ENCODE data around the gene UNC5C.

UNC5C gene

DNA sequence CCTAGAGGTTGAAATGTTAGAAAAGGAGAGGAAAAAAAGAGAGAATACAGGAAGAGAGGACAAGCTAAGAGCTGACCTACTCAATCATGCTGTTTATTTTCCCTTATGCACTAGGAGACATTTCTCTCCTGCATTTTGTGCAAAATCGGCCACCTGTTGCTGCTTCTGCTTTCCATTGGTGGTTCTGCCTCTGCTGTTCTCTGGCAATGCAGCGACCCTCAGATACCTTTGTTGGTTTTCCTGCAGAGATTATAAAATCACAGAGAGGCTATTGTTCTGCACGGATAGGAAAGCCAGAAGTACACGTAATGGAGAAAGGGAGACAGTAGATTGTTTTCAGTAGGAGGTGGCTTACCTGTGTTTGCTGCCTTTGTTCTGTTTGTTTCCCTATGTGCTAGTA, 108.9 kb downstream of the UNC5C start:
- Histone ChIP-seq H3K4me3 (ENCODE audit: low read depth, low read length) (no peak overlapping the region), H3K36me3 (ENCODE audit: control insufficient read depth in 2 of 2, insufficient read depth in 1 of 2, low read length in 2 of 2) (no peaks in the 10 kb centered on the region), H3K4me1 (ENCODE audit: control insufficient read depth, insufficient read depth, low read length) (no peaks in the 10 kb centered on the region), H3K27ac (ENCODE audit: extremely low read depth, low read depth, low read length) (no peak overlapping the region), H3K9me3 (ENCODE audit: control insufficient read depth, insufficient read depth, low read depth, low read length) (no peaks in the 10 kb centered on the region)
- CTCF ChIA-PET: no interaction called here
- POLR2A ChIA-PET: no interaction called here
- TF ChIP-seq, protein P1, sequence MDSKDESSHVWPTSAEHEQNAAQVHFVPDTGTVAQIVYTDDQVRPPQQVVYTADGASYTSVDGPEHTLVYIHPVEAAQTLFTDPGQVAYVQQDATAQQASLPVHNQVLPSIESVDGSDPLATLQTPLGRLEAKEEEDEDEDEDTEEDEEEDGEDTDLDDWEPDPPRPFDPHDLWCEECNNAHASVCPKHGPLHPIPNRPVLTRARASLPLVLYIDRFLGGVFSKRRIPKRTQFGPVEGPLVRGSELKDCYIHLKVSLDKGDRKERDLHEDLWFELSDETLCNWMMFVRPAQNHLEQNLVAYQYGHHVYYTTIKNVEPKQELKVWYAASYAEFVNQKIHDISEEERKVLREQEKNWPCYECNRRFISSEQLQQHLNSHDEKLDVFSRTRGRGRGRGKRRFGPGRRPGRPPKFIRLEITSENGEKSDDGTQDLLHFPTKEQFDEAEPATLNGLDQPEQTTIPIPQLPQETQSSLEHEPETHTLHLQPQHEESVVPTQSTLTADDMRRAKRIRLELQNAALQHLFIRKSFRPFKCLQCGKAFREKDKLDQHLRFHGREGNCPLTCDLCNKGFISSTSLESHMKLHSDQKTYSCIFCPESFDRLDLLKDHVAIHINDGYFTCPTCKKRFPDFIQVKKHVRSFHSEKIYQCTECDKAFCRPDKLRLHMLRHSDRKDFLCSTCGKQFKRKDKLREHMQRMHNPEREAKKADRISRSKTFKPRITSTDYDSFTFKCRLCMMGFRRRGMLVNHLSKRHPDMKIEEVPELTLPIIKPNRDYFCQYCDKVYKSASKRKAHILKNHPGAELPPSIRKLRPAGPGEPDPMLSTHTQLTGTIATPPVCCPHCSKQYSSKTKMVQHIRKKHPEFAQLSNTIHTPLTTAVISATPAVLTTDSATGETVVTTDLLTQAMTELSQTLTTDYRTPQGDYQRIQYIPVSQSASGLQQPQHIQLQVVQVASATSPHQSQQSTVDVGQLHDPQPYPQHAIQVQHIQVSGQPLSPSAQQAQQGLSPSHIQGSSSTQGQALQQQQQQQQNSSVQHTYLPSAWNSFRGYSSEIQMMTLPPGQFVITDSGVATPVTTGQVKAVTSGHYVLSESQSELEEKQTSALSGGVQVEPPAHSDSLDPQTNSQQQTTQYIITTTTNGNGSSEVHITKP (tag by site-specific recombination; IDR thresholded peaks at IDR 0.05): no peak
- TF ChIP-seq SCRT2 (tag by site-specific recombination; IDR thresholded peaks at IDR 0.05) (peak; percentile 93), ZNF776 (tag by site-specific recombination; IDR thresholded peaks at IDR 0.05; ENCODE audit: borderline replicate concordance) (no peak), ZNF140 (tag by site-specific recombination; IDR thresholded peaks at IDR 0.05) (no peak), SCRT1 (tag by site-specific recombination; IDR thresholded peaks at IDR 0.05; ENCODE audit: borderline replicate concordance) (peak; percentile 58; the same call in 1 of the 2 replicates), ZNF121 (tag by site-specific recombination; IDR thresholded peaks at IDR 0.05) (no peak), ZNF610 (tag by site-specific recombination; IDR thresholded peaks at IDR 0.05; ENCODE audit: borderline replicate concordance) (no peak), ZNF174 (tag by site-specific recombination; IDR thresholded peaks at IDR 0.05) (no peak)
- TF ChIP-seq, protein P2, sequence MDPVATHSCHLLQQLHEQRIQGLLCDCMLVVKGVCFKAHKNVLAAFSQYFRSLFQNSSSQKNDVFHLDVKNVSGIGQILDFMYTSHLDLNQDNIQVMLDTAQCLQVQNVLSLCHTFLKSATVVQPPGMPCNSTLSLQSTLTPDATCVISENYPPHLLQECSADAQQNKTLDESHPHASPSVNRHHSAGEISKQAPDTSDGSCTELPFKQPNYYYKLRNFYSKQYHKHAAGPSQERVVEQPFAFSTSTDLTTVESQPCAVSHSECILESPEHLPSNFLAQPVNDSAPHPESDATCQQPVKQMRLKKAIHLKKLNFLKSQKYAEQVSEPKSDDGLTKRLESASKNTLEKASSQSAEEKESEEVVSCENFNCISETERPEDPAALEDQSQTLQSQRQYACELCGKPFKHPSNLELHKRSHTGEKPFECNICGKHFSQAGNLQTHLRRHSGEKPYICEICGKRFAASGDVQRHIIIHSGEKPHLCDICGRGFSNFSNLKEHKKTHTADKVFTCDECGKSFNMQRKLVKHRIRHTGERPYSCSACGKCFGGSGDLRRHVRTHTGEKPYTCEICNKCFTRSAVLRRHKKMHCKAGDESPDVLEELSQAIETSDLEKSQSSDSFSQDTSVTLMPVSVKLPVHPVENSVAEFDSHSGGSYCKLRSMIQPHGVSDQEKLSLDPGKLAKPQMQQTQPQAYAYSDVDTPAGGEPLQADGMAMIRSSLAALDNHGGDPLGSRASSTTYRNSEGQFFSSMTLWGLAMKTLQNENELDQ (tag by site-specific recombination; IDR thresholded peaks at IDR 0.05; ENCODE audit: low read depth): no peak

DNA sequence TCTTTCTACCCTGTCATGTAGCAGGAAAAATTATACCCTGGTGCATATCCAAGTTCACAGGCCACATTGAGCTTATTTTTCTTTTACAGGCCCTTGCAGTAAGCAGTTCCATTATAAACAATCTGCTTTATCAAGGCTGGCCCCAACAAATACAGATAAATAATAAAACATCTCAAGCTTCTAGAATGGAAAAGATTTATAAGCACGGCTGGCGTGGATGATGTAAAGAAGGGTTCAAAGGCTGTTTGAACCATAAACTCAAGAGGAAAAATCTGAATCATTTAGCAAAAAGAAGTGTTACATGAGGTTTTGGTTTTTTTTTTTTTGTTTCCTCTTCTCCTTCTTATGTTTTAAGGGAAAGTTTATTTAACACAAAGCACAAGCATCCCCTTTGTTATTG, 109.7 kb downstream of the UNC5C start:
- CTCF ChIA-PET: no interaction called here
- Histone ChIP-seq H3K9me3 (ENCODE audit: control insufficient read depth, insufficient read depth, low read depth, low read length) (no peaks in the 10 kb centered on the region), H3K4me3 (ENCODE audit: low read depth, low read length) (no peak overlapping the region), H3K27ac (ENCODE audit: extremely low read depth, low read depth, low read length) (no peak overlapping the region), H3K36me3 (ENCODE audit: control insufficient read depth in 2 of 2, insufficient read depth in 1 of 2, low read length in 2 of 2) (no peaks in the 10 kb centered on the region), H3K4me1 (ENCODE audit: control insufficient read depth, insufficient read depth, low read length) (no peaks in the 10 kb centered on the region)
- POLR2A ChIA-PET: no interaction called here
- TF ChIP-seq ZNF292 (tag by site-specific recombination; IDR thresholded peaks at IDR 0.05; ENCODE audit: borderline replicate concordance, low read depth) (no peak), ZNF785 (tag by site-specific recombination; IDR thresholded peaks at IDR 0.05) (no peak), ZFP41 (tag by site-specific recombination; IDR thresholded peaks at IDR 0.05; ENCODE audit: borderline replicate concordance) (no peak), GLIS1 (tag by site-specific recombination; IDR thresholded peaks at IDR 0.05) (no peak), HOXD13 (CRISPR knock-in tag; IDR thresholded peaks at IDR 0.05; ENCODE audit: borderline replicate concordance) (no peak), ZNF600 (tag by site-specific recombination; IDR thresholded peaks at IDR 0.05) (no peak), ZNF350 (tag by site-specific recombination; IDR thresholded peaks at IDR 0.05) (no peak), ZNF311 (tag by site-specific recombination; IDR thresholded peaks at IDR 0.05; ENCODE audit: borderline replicate concordance) (no peak)
- TF ChIP-seq, protein P3, sequence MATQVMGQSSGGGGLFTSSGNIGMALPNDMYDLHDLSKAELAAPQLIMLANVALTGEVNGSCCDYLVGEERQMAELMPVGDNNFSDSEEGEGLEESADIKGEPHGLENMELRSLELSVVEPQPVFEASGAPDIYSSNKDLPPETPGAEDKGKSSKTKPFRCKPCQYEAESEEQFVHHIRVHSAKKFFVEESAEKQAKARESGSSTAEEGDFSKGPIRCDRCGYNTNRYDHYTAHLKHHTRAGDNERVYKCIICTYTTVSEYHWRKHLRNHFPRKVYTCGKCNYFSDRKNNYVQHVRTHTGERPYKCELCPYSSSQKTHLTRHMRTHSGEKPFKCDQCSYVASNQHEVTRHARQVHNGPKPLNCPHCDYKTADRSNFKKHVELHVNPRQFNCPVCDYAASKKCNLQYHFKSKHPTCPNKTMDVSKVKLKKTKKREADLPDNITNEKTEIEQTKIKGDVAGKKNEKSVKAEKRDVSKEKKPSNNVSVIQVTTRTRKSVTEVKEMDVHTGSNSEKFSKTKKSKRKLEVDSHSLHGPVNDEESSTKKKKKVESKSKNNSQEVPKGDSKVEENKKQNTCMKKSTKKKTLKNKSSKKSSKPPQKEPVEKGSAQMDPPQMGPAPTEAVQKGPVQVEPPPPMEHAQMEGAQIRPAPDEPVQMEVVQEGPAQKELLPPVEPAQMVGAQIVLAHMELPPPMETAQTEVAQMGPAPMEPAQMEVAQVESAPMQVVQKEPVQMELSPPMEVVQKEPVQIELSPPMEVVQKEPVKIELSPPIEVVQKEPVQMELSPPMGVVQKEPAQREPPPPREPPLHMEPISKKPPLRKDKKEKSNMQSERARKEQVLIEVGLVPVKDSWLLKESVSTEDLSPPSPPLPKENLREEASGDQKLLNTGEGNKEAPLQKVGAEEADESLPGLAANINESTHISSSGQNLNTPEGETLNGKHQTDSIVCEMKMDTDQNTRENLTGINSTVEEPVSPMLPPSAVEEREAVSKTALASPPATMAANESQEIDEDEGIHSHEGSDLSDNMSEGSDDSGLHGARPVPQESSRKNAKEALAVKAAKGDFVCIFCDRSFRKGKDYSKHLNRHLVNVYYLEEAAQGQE (tag by site-specific recombination; IDR thresholded peaks at IDR 0.05): no peak
- TF ChIP-seq, protein P4, sequence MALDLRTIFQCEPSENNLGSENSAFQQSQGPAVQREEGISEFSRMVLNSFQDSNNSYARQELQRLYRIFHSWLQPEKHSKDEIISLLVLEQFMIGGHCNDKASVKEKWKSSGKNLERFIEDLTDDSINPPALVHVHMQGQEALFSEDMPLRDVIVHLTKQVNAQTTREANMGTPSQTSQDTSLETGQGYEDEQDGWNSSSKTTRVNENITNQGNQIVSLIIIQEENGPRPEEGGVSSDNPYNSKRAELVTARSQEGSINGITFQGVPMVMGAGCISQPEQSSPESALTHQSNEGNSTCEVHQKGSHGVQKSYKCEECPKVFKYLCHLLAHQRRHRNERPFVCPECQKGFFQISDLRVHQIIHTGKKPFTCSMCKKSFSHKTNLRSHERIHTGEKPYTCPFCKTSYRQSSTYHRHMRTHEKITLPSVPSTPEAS (tag by site-specific recombination; IDR thresholded peaks at IDR 0.05): no peak
- TF ChIP-seq, protein P5, sequence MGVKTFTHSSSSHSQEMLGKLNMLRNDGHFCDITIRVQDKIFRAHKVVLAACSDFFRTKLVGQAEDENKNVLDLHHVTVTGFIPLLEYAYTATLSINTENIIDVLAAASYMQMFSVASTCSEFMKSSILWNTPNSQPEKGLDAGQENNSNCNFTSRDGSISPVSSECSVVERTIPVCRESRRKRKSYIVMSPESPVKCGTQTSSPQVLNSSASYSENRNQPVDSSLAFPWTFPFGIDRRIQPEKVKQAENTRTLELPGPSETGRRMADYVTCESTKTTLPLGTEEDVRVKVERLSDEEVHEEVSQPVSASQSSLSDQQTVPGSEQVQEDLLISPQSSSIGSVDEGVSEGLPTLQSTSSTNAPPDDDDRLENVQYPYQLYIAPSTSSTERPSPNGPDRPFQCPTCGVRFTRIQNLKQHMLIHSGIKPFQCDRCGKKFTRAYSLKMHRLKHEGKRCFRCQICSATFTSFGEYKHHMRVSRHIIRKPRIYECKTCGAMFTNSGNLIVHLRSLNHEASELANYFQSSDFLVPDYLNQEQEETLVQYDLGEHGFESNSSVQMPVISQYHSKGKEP (tag by site-specific recombination; IDR thresholded peaks at IDR 0.05): no peak
- TF ChIP-seq, protein P6, sequence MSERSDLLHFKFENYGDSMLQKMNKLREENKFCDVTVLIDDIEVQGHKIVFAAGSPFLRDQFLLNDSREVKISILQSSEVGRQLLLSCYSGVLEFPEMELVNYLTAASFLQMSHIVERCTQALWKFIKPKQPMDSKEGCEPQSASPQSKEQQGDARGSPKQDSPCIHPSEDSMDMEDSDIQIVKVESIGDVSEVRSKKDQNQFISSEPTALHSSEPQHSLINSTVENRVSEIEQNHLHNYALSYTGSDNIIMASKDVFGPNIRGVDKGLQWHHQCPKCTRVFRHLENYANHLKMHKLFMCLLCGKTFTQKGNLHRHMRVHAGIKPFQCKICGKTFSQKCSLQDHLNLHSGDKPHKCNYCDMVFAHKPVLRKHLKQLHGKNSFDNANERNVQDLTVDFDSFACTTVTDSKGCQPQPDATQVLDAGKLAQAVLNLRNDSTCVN (tag by site-specific recombination; optimal IDR thresholded peaks at IDR 0.05): no peak

Data from HEK293 (cell line).